HEK293T (cell line): ENCODE results near the gene RFLNA.
"Not testable (repeated sequence)": the region's sequence is repeated elsewhere in the genome, so short reads cannot be mapped to it uniquely, and the experiment has no call there.

Experiments used
- CTCF ChIA-PET: fragments of 350-600 bp; formaldehyde crosslinking; extraction: SDS; loops from one replicate; lab custom pipeline; 2021; ENCODE audit warnings: antibody characterized with exemption, inconsistent platforms; lab: Yijun Ruan, JAX
- POLR2A ChIA-PET: fragments of 350-600 bp; formaldehyde crosslinking; extraction: SDS; loops from one replicate; lab custom pipeline; 2020; ENCODE audit warnings: antibody characterized with exemption, inconsistent platforms; lab: Yijun Ruan, JAX
- DNase-seq: peaks from one replicate; pipeline ENCODE4 v3.0.0; 2012; ENCODE audit warnings: mixed read lengths; ENCODE audit errors: extremely low spot score
- ARNT ChIP-seq: fragments of 450-650 bp; IDR thresholded peaks from 2 replicates; pipeline ENCODE4 v1.6.1; 2017; ENCODE audit warnings: mild to moderate bottlenecking
- BHLHE40 ChIP-seq: fragments of 450-650 bp; IDR thresholded peaks from 2 replicates; pipeline ENCODE4 v1.6.1; 2016; ENCODE audit warnings: mild to moderate bottlenecking, moderate library complexity, borderline replicate concordance
- CTBP1 ChIP-seq: fragments of 450-650 bp; IDR thresholded peaks from 2 replicates; pipeline ENCODE4 v1.6.1; 2016; ENCODE audit warnings: borderline replicate concordance
- ELF4 ChIP-seq: fragments of 450-650 bp; IDR thresholded peaks from 2 replicates; pipeline ENCODE4 v1.6.1; 2017; ENCODE audit warnings: antibody characterized with exemption
- FOXA1 ChIP-seq: fragments of 450-650 bp; IDR thresholded peaks from 2 replicates; pipeline ENCODE4 v1.6.1; 2016; ENCODE audit warnings: mild to moderate bottlenecking
- FOXK2 ChIP-seq: fragments of 450-650 bp; IDR thresholded peaks from 2 replicates; pipeline ENCODE4 v1.6.1; 2016; ENCODE audit warnings: mild to moderate bottlenecking
- FOXM1 ChIP-seq: fragments of 450-650 bp; IDR thresholded peaks from 2 replicates; pipeline ENCODE4 v1.6.1; 2017; ENCODE audit warnings: mild to moderate bottlenecking, borderline replicate concordance
- HDGF ChIP-seq: fragments of 450-650 bp; IDR thresholded peaks from 2 replicates; pipeline ENCODE4 v1.6.1; 2017; ENCODE audit warnings: antibody characterized with exemption, borderline replicate concordance
- L3MBTL2 ChIP-seq: fragments of 450-650 bp; conservative IDR thresholded peaks from 2 replicates; pipeline ENCODE4 v1.6.1; 2016; ENCODE audit warnings: mild to moderate bottlenecking
- LEF1 ChIP-seq: fragments of 450-650 bp; IDR thresholded peaks from 2 replicates; pipeline ENCODE4 v1.6.1; 2017; ENCODE audit warnings: mild to moderate bottlenecking, borderline replicate concordance
- NFRKB ChIP-seq: fragments of 450-650 bp; IDR thresholded peaks from 2 replicates; pipeline ENCODE4 v1.6.1; 2016; ENCODE audit warnings: mild to moderate bottlenecking, moderate library complexity
- SP1 ChIP-seq: fragments of 450-650 bp; IDR thresholded peaks from 2 replicates; pipeline ENCODE4 v1.6.1; 2017
- SUZ12 ChIP-seq: fragments of 450-650 bp; IDR thresholded peaks from 2 replicates; pipeline ENCODE4 v1.6.1; 2016; ENCODE audit warnings: mild to moderate bottlenecking
- TARDBP ChIP-seq: fragments of 450-650 bp; IDR thresholded peaks from 2 replicates; pipeline ENCODE4 v1.6.1; 2016
- ZNF384 ChIP-seq: fragments of 450-650 bp; IDR thresholded peaks from 2 replicates; pipeline ENCODE4 v1.6.1; 2016
- TF ChIP-seq, protein P1 (sequence below): fragments of 450-650 bp; IDR thresholded peaks from 2 replicates; pipeline ENCODE4 v1.6.1; 2016

RFLNA gene

DNA sequence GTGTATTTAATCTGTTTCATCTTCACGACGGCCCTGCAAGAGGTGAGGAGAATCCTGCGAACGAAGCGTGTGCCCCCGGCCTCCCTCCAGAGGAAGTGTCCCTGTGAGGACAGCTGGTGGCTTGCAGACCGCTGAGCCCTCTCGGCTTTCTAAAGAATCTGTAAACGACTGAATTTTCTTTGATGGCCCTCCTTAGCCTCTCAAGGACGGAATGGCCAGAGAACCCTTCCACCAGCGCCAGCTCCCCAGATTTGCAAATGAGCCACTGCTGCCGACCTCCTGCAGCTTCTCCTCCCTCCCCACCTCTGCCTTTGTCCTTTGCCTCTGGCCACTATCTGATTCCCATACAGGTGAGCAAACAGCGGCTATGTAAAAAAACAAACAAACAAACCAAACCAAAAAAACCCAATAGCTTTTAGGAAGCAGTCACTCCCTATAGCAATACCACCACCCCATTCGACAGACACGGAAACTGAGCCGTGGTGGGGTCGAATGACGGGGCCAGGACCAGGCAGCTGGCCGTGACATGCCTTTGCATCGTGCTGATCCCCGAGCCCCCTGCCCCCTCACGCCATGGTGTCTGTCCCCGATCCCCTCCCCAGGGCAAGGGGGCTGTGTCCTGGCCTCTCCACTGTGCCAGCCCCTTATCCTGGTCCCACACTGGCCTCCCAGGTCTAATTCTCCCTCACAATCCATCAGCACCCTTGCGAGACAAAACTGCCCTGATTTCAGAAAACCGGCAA, 23.6 kb downstream of the RFLNA start:
- no peak for DNase-seq
- CTCF ChIA-PET: interaction anchor here (1.0 to 2.2 kb wide), 2 partner anchors 265 to 286 kb away, joined by 3 to 6 read pairs; no protein-coding TSS in a partner anchor

DNA sequence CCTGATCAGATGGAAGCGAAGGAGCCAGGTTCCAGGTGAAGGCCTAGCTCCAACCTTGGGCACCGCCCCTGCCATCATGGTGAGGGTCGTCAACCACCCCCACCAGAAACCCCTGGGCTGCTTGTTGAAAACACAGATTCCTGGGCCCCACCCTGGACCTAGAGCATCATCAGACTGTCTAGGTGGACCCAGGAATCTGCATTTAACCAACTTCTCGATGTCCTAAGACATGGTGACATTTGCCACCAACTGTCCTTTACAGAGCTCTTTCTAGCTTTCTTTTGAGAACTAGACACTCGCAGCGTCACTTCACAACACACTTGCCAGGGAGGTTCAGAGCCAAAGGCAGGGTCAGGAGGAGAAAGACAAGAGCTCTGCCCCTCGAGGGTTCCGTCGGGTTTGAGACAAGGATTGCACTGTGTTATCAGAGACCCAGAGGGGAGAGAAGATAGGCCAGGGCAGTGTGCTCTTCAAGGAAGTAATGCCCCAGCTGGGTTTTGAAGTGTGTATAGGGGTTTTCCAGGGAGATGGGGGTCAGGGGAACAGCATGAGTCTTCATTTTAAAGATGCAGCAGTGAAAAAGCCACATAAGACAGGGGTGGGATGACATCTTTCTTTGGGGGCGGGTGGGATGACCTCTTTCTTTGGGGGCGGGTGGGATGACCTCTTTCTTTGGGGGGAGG, 24.6 kb downstream of the RFLNA start:
- DNase-seq: no peak
- TF ChIP-seq NFRKB (no peak), TARDBP (no peak), FOXA1 (no peak), LEF1 (no peak)
- TF ChIP-seq, protein P1, sequence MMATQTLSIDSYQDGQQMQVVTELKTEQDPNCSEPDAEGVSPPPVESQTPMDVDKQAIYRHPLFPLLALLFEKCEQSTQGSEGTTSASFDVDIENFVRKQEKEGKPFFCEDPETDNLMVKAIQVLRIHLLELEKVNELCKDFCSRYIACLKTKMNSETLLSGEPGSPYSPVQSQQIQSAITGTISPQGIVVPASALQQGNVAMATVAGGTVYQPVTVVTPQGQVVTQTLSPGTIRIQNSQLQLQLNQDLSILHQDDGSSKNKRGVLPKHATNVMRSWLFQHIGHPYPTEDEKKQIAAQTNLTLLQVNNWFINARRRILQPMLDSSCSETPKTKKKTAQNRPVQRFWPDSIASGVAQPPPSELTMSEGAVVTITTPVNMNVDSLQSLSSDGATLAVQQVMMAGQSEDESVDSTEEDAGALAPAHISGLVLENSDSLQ: no peak
- POLR2A ChIA-PET: no interaction called here
- CTCF ChIA-PET: interaction anchor here (2.2 kb wide), 1 partner anchor 266 kb away, joined by 6 read pairs; no protein-coding TSS in a partner anchor

More for the DNA sequence above, 23.6 kb downstream of the RFLNA start:
- TF ChIP-seq ELF4: no peak
- TF ChIP-seq, protein P1: no peak
- TF ChIP-seq FOXA1: no peak
- TF ChIP-seq SUZ12: no peak
- no peak for TF ChIP-seq LEF1
- no peak for TF ChIP-seq CTBP1
- TF ChIP-seq ZNF384: no peak
- TF ChIP-seq SP1: no peak
- no peak for TF ChIP-seq NFRKB
- TF ChIP-seq FOXM1: no peak
- TF ChIP-seq BHLHE40: no peak
- no peak for TF ChIP-seq L3MBTL2
- TF ChIP-seq TARDBP: no peak
- no peak for TF ChIP-seq ARNT
- POLR2A ChIA-PET: no interaction called here

DNA sequence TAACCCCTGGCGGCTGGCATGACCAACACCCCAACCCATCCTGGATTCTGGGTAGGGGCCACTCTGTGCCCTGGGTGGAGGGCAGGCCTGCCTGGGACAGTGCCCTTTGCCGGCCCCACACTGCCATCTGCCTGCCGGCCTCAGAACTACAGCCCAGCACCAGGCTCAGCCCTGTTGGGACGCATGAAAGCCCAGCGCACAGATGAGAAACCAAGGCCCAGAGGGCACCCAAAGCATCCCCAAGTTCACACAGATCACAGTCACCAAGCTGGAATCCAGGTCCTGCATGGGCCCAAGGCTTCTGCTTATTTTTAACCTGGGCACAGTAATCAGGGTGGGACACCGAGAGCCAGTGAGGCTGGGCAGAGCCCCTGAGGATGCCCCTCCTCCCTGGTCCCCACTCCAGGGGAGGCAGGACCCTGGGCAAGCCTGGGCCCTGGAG, 26.2 kb downstream of the RFLNA start:
- ChIA-PET CTCF (interaction anchor here (1.5 kb wide), 1 partner anchor 285 kb away, joined by 3 read pairs; no protein-coding TSS in a partner anchor), POLR2A (no interaction called here)

DNA sequence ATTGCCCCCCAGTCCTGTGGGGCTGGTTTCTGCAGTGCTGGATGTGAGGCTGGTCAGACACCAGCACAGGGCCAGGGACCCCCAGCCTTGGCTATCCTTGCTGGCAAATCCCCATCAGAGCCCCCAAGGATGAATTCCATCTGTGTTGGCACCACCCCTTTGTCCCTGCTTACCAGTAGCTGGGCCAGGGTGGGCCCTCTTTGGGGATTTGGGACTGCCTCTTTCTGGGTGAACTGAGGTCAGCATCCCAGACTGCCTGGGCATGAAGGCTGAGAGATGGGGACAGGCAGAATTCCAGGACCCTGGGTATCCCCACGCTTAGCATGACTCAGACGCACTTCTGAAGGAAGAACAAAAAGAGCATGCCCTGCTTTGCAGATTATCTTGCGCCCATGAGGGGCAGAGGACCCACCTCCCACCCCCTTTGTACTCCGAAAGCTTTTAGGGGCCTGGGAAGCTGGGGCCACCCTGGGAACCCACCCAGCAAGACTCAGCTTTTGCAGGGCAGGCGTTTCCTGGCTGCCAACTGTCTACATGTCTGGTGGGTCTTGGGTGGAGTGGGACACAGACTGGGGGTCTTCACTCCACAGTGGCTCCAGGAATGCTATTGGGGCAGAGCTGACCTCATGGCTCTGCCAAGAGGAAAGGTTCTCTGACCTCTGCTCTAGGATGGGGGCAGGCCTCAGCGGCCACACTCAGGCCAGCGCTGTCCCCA, 26.8 kb downstream of the RFLNA start:
- DNase-seq: no peak
- ChIA-PET CTCF (interaction anchor here (1.5 kb wide), 1 partner anchor 286 kb away, joined by 3 read pairs; no protein-coding TSS in a partner anchor), POLR2A (no interaction called here)
- TF ChIP-seq LEF1: no peak
- TF ChIP-seq NFRKB: no peak
- TF ChIP-seq BHLHE40: no peak
- TF ChIP-seq ARNT: no peak
- no peak for TF ChIP-seq ZNF384
- no peak for TF ChIP-seq HDGF
- no peak for TF ChIP-seq SP1
- no peak for TF ChIP-seq SUZ12
- TF ChIP-seq, protein P1: no peak
- no peak for TF ChIP-seq CTBP1
- TF ChIP-seq ELF4: no peak
- no peak for TF ChIP-seq FOXA1
- TF ChIP-seq FOXK2: no peak
- TF ChIP-seq FOXM1: no peak
- TF ChIP-seq TARDBP: no peak
- no peak for TF ChIP-seq L3MBTL2

More for the DNA sequence above, 26.2 kb downstream of the RFLNA start:
- TF ChIP-seq FOXM1 (no peak), LEF1 (no peak), SP1 (no peak), TARDBP (no peak)
- peak; percentile 70 for DNase-seq

DNA sequence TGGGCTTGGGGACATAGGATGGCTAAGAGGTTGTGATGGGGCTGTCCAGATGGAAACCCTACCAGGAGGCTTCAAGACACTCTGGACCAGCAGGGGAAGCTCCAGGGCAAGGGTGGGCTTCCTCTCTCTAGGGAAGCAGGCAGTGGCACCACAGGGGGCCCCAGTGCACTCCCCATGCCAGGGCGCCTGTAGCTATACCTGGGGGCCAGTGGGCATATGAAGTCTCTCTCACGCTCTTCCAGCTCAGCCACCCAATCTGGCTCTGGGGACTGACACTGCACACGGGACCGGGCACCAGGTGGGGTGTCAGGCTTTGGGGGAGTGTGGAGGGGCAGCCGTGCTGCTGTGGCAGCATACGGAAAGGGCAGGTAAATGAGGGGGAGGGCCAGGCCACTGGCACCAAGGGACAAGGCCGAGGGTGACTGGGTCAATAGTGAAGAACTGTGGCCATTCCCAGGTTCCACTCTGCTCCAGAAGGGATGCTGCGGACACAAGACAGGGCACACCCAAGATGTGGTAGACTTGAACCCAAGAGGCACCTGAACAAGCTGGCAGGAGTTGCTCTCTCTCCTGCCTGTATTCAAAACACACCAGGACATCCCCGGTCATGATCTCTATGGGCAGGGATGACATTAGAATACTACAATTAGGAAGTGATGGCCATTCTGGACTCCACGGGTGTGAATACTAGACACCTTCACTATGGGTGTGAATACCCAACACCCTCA, 27.5 kb downstream of the RFLNA start:
- CTCF ChIA-PET: no interaction called here
- POLR2A ChIA-PET: no interaction called here
- TF ChIP-seq ARNT: no peak
- no peak for TF ChIP-seq SP1
- TF ChIP-seq TARDBP: no peak
- no peak for TF ChIP-seq FOXM1
- no peak for TF ChIP-seq HDGF
- no peak for DNase-seq

DNA sequence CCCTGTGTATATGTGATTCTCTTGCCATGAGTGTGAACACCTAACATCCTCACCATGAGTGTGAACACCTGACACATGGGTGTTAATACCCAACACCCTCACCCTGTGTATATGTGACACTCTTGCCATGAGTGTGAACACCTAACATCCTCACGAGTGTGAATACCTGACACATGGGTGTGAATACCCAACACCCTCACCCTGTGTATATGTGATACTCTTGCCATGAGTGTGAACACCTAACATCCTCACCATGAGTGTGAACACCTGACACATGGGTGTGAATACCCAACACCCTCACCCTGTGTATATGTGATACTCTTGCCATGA, 28.1 kb downstream of the RFLNA start:
- CTCF ChIA-PET, POLR2A ChIA-PET, DNase-seq: not testable (repeated sequence)
